HG03469 (cell line): ENCODE results near the gene PAK2.
"Not testable (repeated sequence)": the region's sequence is repeated elsewhere in the genome, so short reads cannot be mapped to it uniquely, and the experiment has no call there.

ENCODE experiments used
- ATAC-seq: cut with Tn5 transposase; IDR thresholded peaks from one replicate; pipeline ENCODE4 v1.9.1; 2021; ENCODE audit warnings: mild to moderate bottlenecking, moderate library complexity, moderate number of reproducible peaks; ENCODE audit not compliant: unreplicated experiment

Gene PAK2

GRCh38 chr3:196735751-196736150 lies 3.9 kb upstream of the PAK2 start:
- ATAC-seq = no peak

GRCh38 chr3:196736670-196737374 lies 2.8 kb upstream of the PAK2 start:
- ATAC-seq = no peak

GRCh38 chr3:196737655-196738054 lies 2.0 kb upstream of the PAK2 start:
- ATAC-seq = no peak

GRCh38 chr3:196740481-196741248 lies 1.0 kb downstream of the PAK2 start:
- ATAC-seq = no peak

- ATAC-seq = no peak
Measured at GRCh38 chr3:196741249-196741889, 1.7 kb downstream of the PAK2 start.

GRCh38 chr3:196743569-196743968 lies 3.9 kb downstream of the PAK2 start:
- ATAC-seq = not testable (repeated sequence)

- ATAC-seq = no peak
Measured at GRCh38 chr3:196749125-196749524, 9.5 kb downstream of the PAK2 start.

- no peak for ATAC-seq
Measured at GRCh38 chr3:196753201-196753600, 13.5 kb downstream of the PAK2 start.

GRCh38 chr3:196754091-196754981 lies 14.7 kb downstream of the PAK2 start:
- no peak for ATAC-seq

GRCh38 chr3:196756732-196757131 lies 17.1 kb downstream of the PAK2 start:
- no peak for ATAC-seq

GRCh38 chr3:196757876-196758739 lies 18.5 kb downstream of the PAK2 start:
- no peak for ATAC-seq

- ATAC-seq = no peak
Measured at GRCh38 chr3:196763179-196763578, 23.5 kb downstream of the PAK2 start.

GRCh38 chr3:196765454-196765853 lies 25.8 kb downstream of the PAK2 start:
- no peak for ATAC-seq

GRCh38 chr3:196771067-196771466 lies 31.4 kb downstream of the PAK2 start:
- no peak for ATAC-seq

- ATAC-seq = no peak
Measured at GRCh38 chr3:196772102-196772501, 32.4 kb downstream of the PAK2 start.

- no peak for ATAC-seq
Measured at GRCh38 chr3:196772897-196773296, 33.2 kb downstream of the PAK2 start.

GRCh38 chr3:196774191-196774820 lies 34.6 kb downstream of the PAK2 start:
- ATAC-seq = no peak

GRCh38 chr3:196774848-196775422 lies 35.3 kb downstream of the PAK2 start:
- ATAC-seq = no peak

- no peak for ATAC-seq
Measured at GRCh38 chr3:196775938-196776337, 36.3 kb downstream of the PAK2 start.
